ENCODE measurements around the gene PCDH1.

PCDH1 gene

DNA sequence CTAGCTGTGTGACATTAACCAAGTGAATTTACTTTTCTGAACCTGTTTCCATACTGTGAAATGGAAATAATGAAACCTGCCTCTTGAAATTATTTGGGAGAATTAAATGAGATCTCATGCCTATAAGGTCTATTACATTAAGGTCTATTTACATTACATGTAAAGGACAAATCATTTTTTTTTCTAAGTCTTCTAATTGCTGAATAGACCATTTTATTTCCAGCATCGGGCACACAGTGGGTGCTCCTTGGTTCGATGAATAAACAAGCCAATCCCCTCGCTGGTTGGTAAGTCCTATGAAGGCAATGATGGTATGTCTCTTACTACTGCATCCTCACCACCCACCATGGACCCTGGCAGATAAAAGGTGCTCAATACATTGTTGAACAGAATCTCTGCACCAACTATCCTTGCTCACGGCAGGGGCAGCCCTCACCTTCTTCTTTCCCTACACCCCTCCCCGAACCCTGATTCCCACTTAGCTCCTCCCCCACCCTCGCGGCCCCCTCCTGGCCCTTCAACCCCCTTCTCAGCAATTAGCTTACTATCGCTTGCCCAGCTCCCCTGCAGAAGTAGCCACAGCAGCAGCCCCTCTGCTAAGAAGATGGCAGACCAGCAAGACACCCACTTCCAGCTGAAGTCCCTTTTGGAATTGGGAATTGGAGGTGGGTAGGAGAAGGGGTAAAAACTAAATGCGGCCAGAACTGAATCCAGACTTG is 3.0 kb downstream of the PCDH1 start:
- no peak for TF ChIP-seq CTCF (IDR thresholded peaks at IDR 0.05)
- H3K4me3 ChIP-seq = peak overlapping the region; percentile 68 to 82
- H3K27ac ChIP-seq = no peak overlapping the region
- intact Hi-C loops (cut with DNase I; ENCODE audit: low total_unique reads) = loop anchor here (5.0 to 10.0 kb wide), 2 partner anchors 33 to 60 kb away; no protein-coding TSS in a partner anchor
- H3K36me3 ChIP-seq = no peaks in the 10 kb centered on the region
- H3K27me3 ChIP-seq = peaks cover 0 to 27% of the 10 kb centered on the region in 2 donors
- H3K9me3 ChIP-seq = no peaks in the 10 kb centered on the region
- peaks cover 0 to 66% (median 37%) of the 10 kb centered on the region in 4 donors for H3K4me1 ChIP-seq
- DNase-seq = peak in 1 of 2 donors; percentile 46

DNA sequence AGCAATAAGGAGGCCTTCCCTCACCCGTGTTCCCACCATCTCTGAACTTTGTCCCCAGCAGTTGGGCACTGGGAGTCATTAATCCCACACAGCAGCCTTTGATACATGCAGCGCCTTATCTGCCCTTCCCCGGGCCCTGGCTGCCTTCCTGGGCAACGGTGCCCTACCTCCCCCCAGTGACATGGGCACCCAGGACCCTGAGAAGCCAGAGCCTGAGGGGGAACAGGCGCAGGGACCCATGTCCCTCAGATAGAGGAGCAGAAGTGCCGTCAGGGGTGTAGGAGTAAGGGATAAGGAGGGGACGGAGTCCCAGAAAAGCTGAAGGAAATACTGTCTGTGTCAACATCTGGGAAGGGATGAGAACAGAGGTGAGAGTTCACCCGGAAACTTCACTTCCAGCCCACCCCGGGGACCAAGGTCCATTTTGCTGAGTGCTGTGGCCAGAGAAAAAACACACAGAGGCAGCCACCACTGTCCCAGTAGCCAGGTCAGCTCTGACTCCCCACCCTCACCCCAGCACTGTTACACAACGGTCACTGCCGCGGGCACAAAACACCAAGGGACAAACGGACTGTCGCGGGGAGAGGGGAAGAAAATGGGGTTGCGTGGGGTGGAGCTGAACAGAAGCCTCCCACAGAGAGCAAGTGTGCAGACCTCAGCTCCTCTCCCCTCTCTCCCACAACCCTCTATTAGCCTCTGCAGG is 3.8 kb downstream of the PCDH1 start:
- Histone ChIP-seq H3K9me3 (no peaks in the 10 kb centered on the region), H3K4me1 (peaks cover 0 to 71% (median 37%) of the 10 kb centered on the region in 4 donors), H3K27me3 (peaks cover 0 to 24% of the 10 kb centered on the region in 2 donors), H3K4me3 (peak overlapping the region in 1 of 2 donors; percentile 82), H3K27ac (peak overlapping the region; percentile 35 to 37), H3K36me3 (no peaks in the 10 kb centered on the region)
- intact Hi-C loops (cut with DNase I; ENCODE audit: low total_unique reads) = loop anchor here (10.0 kb wide), 1 partner anchor 60 kb away; no protein-coding TSS in a partner anchor
- peak in 1 of 2 donors; percentile 62 for DNase-seq
- no peak for TF ChIP-seq CTCF (IDR thresholded peaks at IDR 0.05)

DNA sequence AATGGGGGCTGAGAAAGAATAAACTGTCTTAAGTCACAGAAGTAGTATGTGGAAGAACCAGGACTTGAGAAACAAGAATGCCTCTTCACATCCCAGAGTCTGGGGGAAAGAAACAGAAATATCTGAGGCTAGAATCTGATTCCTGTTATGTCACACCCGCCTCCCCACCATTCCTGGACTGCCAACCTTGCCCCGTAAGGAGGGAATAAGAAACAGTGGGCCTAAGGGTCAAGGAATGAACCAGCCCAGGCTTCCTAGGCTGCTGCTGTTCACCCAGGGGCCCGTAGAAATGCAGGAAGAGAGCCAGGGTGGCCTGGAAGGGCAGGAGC is 4.3 kb downstream of the PCDH1 start:
- intact Hi-C loops (cut with DNase I; ENCODE audit: low total_unique reads) = loop anchor here (10.0 kb wide), 1 partner anchor 59 kb away; no protein-coding TSS in a partner anchor
- TF ChIP-seq CTCF (IDR thresholded peaks at IDR 0.05) = no peak
- Histone ChIP-seq H3K4me1 (peaks cover 0 to 69% (median 35%) of the 10 kb centered on the region in 4 donors), H3K9me3 (no peaks in the 10 kb centered on the region), H3K27me3 (peaks cover 0 to 24% of the 10 kb centered on the region in 2 donors), H3K4me3 (no peak overlapping the region), H3K27ac (peak overlapping the region; percentile 35 to 37), H3K36me3 (peaks cover 0 to 4% (median 2%) of the 10 kb centered on the region in 3 donors)
- DNase-seq = no peak

DNA sequence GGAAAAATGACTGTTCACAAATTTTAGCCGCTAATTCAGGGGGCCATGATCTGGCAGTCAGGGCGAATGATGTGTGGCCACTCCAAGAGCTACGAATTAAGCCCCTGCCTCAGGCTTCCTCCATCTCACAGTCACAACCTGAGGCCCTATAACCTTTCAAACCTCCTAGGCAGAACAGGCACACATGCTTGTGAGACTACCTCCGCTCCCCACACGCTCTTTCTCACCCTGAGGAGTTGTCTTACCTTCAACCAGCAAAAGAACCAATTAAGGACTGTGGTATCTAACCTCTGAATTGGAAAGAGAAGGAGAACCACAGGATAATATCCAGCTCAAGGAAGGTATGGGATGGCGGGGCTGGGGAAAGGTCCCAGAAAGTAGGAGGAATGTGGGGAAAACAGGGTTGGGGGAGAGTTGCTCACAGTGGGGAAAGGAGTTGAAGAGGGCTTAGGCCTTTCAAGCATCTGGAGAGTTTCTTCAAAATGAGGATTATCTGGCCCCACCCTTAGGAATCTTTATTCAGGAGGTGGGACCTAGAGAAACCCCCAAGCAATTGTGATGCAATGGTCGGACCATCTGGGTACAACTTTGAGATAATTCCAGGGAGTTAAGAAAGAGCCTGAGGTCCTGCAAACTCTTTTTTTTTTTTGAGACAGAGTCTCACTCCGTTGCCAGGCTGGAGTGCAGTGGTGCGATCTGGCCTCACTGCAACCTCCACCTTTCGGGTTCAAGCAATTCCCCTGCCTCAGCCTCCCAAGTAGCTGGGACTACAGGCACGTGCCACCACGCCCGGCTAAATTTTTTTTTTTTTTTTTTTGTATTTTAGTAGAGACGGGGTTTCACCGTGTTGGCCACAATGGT is 5.5 kb downstream of the PCDH1 start:
- no peak for TF ChIP-seq CTCF (IDR thresholded peaks at IDR 0.05)
- peaks cover 6 to 16% (median 10%) of the 10 kb centered on the region in 3 donors for H3K36me3 ChIP-seq
- peak in 1 of 2 donors; percentile 28 for DNase-seq
- no peaks in the 10 kb centered on the region for H3K9me3 ChIP-seq
- peaks cover 0 to 62% (median 29%) of the 10 kb centered on the region in 4 donors for H3K4me1 ChIP-seq
- no peak overlapping the region for H3K27ac ChIP-seq
- H3K4me3 ChIP-seq = no peak overlapping the region
- H3K27me3 ChIP-seq = peaks cover 0 to 22% of the 10 kb centered on the region in 2 donors
- intact Hi-C loops (cut with DNase I; ENCODE audit: low total_unique reads) = loop anchor here (10.0 kb wide), 1 partner anchor 58 kb away; no protein-coding TSS in a partner anchor

DNA sequence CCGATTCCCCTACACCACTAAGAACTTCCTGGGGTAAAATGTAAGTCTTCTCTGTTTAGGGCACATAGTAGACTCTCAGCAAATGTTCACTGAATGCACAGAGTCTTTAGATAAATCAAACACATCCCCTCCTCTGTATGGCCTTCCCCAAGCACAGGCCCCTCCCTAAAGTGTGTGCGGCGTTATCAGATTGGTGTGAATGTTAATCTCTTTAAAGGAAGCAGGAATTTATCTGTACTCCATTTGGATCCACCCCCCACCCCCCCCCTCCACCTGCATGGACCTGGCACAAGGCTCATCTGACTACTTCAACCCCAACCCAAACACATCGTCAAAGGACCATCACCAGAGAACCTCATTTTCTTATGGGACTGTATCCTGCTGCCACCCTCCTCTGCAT is 6.3 kb downstream of the PCDH1 start:
- H3K4me3 ChIP-seq = no peak overlapping the region
- H3K27me3 ChIP-seq = peaks cover 0 to 14% of the 10 kb centered on the region in 2 donors
- peaks cover 0 to 54% (median 22%) of the 10 kb centered on the region in 4 donors for H3K4me1 ChIP-seq
- intact Hi-C loops (cut with DNase I; ENCODE audit: low total_unique reads) = loop anchor here (10.0 kb wide), 1 partner anchor 57 kb away; no protein-coding TSS in a partner anchor
- no peak for DNase-seq
- no peaks in the 10 kb centered on the region for H3K9me3 ChIP-seq
- peaks cover 6 to 25% (median 10%) of the 10 kb centered on the region in 3 donors for H3K36me3 ChIP-seq
- H3K27ac ChIP-seq = no peak overlapping the region
- no peak for TF ChIP-seq CTCF (IDR thresholded peaks at IDR 0.05)
